Ishikawa (cell line): Measurements from ENCODE around the gene METTL22.

ENCODE experiments used
- CEBPB ChIP-seq: IDR thresholded peaks from 2 replicates; pipeline ENCODE4 v1.6.1; 2012
- CREB1 ChIP-seq: IDR thresholded peaks from 2 replicates; pipeline ENCODE4 v1.6.1; 2012; ENCODE audit warnings: low read depth
- EGR1 ChIP-seq: IDR thresholded peaks from 2 replicates; pipeline ENCODE4 v1.6.1; 2012
- EP300 ChIP-seq: IDR thresholded peaks from 2 replicates; pipeline ENCODE4 v1.6.1; 2012; ENCODE audit warnings: borderline replicate concordance
- FOXM1 ChIP-seq: IDR thresholded peaks from 2 replicates; pipeline ENCODE4 v1.6.1; 2012; ENCODE audit warnings: low read depth, borderline replicate concordance
- NFIC ChIP-seq: IDR thresholded peaks from 2 replicates; pipeline ENCODE4 v1.6.1; 2012
- RAD21 ChIP-seq: IDR thresholded peaks from 2 replicates; pipeline ENCODE4 v1.6.1; 2012; ENCODE audit warnings: low read depth
- TAF1 ChIP-seq: IDR thresholded peaks from 2 replicates; pipeline ENCODE4 v1.6.1; 2012; ENCODE audit warnings: low read depth, mild to moderate bottlenecking
- TCF12 ChIP-seq: IDR thresholded peaks from 2 replicates; pipeline ENCODE4 v1.6.1; 2012; ENCODE audit warnings: low read depth
- TEAD4 ChIP-seq: IDR thresholded peaks from 2 replicates; pipeline ENCODE4 v1.6.1; 2012
- USF1 ChIP-seq: IDR thresholded peaks from 2 replicates; pipeline ENCODE4 v1.6.1; 2012
- YY1 ChIP-seq: IDR thresholded peaks from 2 replicates; pipeline ENCODE4 v1.6.1; 2012; ENCODE audit warnings: low read depth
- ZBTB7A ChIP-seq: IDR thresholded peaks from 2 replicates; pipeline ENCODE4 v1.6.1; 2012; ENCODE audit warnings: low read depth
- TF ChIP-seq, protein P1 (sequence below): IDR thresholded peaks from 2 replicates; pipeline ENCODE4 v1.6.1; 2012; ENCODE audit warnings: low read depth, mild to moderate bottlenecking
- TF ChIP-seq, protein P2 (sequence below): IDR thresholded peaks from 2 replicates; pipeline ENCODE4 v1.6.1; 2012

Gene METTL22

DNA sequence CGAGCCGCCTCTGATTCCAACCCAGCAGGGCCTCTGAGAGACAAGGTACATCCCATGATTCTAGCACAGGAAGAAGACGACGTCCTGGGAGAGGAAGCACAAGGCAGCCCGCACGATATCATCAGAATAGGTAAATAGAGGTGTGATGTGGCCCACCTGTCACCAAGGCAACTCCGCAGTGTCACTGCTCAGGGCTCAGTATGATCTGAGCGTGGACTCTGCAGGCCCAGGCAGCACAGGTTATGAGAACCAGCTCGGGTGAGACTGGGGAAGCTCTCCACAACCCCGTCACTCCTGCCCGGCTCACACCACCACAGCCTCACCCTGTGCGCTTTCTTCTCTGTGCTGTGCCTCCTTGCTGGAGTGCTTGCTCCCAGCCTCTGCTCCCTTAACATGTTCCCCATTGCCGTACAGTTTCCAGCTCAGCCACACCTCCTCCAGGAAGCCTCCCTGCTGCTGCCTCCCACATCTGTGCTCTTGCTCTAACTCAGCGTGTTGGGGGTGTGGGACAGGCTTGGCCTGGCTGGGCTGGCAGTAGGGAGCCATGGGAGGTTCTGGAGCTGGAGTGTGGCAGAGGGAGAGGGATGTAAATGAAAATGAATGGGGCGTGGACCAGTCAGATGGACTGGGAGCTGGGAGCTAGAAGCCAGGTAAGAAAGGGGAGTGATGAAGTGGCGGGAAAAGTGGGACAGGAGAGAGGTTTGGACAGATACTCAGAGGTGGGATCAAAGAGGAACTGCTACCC is 7.7 kb downstream of the METTL22 start:
- TF ChIP-seq FOXM1 (no peak), TCF12 (no peak), CEBPB (no peak), TEAD4 (no peak), YY1 (no peak), TAF1 (no peak), CREB1 (no peak), NFIC (no peak), ZBTB7A (no peak), RAD21 (no peak), EP300 (no peak), USF1 (no peak), EGR1 (no peak)
- TF ChIP-seq, protein P1, sequence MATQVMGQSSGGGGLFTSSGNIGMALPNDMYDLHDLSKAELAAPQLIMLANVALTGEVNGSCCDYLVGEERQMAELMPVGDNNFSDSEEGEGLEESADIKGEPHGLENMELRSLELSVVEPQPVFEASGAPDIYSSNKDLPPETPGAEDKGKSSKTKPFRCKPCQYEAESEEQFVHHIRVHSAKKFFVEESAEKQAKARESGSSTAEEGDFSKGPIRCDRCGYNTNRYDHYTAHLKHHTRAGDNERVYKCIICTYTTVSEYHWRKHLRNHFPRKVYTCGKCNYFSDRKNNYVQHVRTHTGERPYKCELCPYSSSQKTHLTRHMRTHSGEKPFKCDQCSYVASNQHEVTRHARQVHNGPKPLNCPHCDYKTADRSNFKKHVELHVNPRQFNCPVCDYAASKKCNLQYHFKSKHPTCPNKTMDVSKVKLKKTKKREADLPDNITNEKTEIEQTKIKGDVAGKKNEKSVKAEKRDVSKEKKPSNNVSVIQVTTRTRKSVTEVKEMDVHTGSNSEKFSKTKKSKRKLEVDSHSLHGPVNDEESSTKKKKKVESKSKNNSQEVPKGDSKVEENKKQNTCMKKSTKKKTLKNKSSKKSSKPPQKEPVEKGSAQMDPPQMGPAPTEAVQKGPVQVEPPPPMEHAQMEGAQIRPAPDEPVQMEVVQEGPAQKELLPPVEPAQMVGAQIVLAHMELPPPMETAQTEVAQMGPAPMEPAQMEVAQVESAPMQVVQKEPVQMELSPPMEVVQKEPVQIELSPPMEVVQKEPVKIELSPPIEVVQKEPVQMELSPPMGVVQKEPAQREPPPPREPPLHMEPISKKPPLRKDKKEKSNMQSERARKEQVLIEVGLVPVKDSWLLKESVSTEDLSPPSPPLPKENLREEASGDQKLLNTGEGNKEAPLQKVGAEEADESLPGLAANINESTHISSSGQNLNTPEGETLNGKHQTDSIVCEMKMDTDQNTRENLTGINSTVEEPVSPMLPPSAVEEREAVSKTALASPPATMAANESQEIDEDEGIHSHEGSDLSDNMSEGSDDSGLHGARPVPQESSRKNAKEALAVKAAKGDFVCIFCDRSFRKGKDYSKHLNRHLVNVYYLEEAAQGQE, result no peak
- TF ChIP-seq, protein P2, sequence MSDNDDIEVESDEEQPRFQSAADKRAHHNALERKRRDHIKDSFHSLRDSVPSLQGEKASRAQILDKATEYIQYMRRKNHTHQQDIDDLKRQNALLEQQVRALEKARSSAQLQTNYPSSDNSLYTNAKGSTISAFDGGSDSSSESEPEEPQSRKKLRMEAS, result no peak

GRCh38 chr16:8630255-8630953 is 8.9 kb downstream of the METTL22 start:
- TF ChIP-seq, protein P2, result no peak
- no peak for TF ChIP-seq CREB1
- TF ChIP-seq NFIC, result no peak
- no peak for TF ChIP-seq CEBPB

- TF ChIP-seq EP300 (no peak), NFIC (no peak), RAD21 (no peak), TEAD4 (no peak), TCF12 (no peak), YY1 (no peak), TAF1 (no peak), CREB1 (no peak), CEBPB (no peak), ZBTB7A (no peak)
- TF ChIP-seq, protein P2, result no peak
Measured at GRCh38 chr16:8631373-8631772, 9.9 kb downstream of the METTL22 start.

DNA sequence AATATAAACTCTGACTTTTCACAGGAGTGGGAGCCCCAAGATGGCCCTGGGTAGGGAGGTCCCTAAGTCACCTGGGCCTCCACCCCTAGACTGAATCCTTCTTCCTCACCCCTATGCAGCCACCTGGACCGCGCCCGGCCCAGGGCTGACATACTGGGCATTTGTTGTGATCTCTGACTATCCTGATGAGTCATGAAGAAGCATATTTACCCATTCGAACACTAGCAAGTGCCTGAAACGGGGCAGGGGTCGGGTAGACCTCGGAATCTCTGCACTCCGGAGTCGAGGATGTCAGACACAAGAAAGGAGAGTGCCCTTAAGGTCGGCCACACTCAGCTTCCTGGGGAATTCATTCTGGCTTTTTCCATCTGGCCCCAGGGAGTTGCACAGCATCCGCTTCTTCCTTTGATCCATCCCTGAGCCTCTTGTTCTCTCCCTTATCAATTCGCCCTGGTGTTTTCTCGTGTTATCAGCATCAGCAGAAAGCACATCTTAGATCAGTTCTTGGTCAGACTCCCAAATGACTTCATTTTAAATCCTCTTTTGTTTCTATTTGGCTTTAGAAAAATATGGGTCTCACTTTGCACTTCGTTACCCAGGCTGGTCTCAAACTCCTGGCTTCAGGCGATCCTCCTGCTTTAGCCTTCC is 10.4 kb downstream of the METTL22 start:
- TF ChIP-seq CREB1, result no peak
- no peak for TF ChIP-seq TCF12
- TF ChIP-seq ZBTB7A, result no peak
- no peak for TF ChIP-seq FOXM1
- TF ChIP-seq USF1, result no peak
- TF ChIP-seq EP300, result no peak
- TF ChIP-seq, protein P1, result no peak
- TF ChIP-seq CEBPB, result no peak
- TF ChIP-seq EGR1, result no peak
- TF ChIP-seq, protein P2, result no peak
- TF ChIP-seq NFIC, result no peak
- no peak for TF ChIP-seq YY1
- no peak for TF ChIP-seq TEAD4
- no peak for TF ChIP-seq RAD21
- TF ChIP-seq TAF1, result no peak
